Tibial nerve (tissue), 4 donors: ENCODE measurements around the gene NAP1L5. TPM values are rescaled to one million over a fixed set of nuclear protein-coding genes. Genes with fewer than 3 reads are reported as not detected.
A peak's percentile ranks its signal among the peaks of the same experiment; 100 is the strongest.

Source experiments
- DNase-seq, 2 donors: peaks; one replicate each; pipeline ENCODE4 v3.0.0-alpha.2; 2019; ENCODE audit warnings: low spot score in 2 of 2
- H3K27ac ChIP-seq, 4 donors: fragments of 200-600 bp; sonication (generic) in 3 of 4; one replicate each; pipeline ENCODE4 v1.5.1; 2017 to 2019; ENCODE audit warnings: mild to moderate bottlenecking in 1 of 4
- H3K27me3 ChIP-seq, 2 donors: fragments of 200-600 bp; sonication (generic) in 1 of 2; one replicate each; pipeline versions ENCODE4 v1.5.1 to v1.6.0; 2017 to 2019
- H3K36me3 ChIP-seq, 3 donors: fragments of 200-600 bp; sonication (generic); one replicate each; pipeline ENCODE4 v1.5.1; 2018 to 2019
- H3K4me1 ChIP-seq, 4 donors: fragments of 200-600 bp; sonication (generic) in 3 of 4; one replicate each; pipeline ENCODE4 v1.5.1; 2017 to 2019
- H3K4me3 ChIP-seq, 4 donors: fragments of 200-600 bp; sonication (generic) in 3 of 4; one replicate each; pipeline ENCODE4 v1.5.1; 2017 to 2019; ENCODE audit warnings: mild to moderate bottlenecking in 1 of 4, moderate library complexity in 1 of 4
- H3K9me3 ChIP-seq, 4 donors: fragments of 200-600 bp; sonication (generic) in 3 of 4; one replicate each; pipeline ENCODE4 v1.5.1; 2017 to 2019
- CTCF ChIP-seq, 5 experiments: fragments of 200-600 bp in 3 of 5; fragments of 450-650 bp in 2 of 5; sonication (generic) in 3 of 5; IDR thresholded peaks; one replicate each; pipeline ENCODE4 v1.5.1; 2016 to 2019; ENCODE audit warnings: antibody characterized with exemption in 5 of 5, mild to moderate bottlenecking in 3 of 5, moderate library complexity in 2 of 5
- EP300 ChIP-seq, 2 donors: sonication (generic); formaldehyde crosslinking; IDR thresholded peaks; one replicate each; pipeline ENCODE4 v1.6.1; 2017; ENCODE audit warnings: antibody characterized with exemption in 2 of 2, mild to moderate bottlenecking in 1 of 2
- POLR2A ChIP-seq, 2 donors: fragments of 450-650 bp; IDR thresholded peaks; one replicate each; pipeline ENCODE4 v1.6.1; 2017; ENCODE audit warnings: antibody characterized with exemption in 2 of 2, mild to moderate bottlenecking in 2 of 2, moderate library complexity in 2 of 2
- WGBS, 2 donors: methylation state at CpG; one replicate each; pipeline ENCODE4 v1.1.5; 2018; 5-methylcytosine and 5-hydroxymethylcytosine counted together
- total RNA-seq, 4 donors: library from RNA; depleted of rRNA; stranded (reverse); fragments of >200 nt; gene quantifications; one replicate each; pipeline ENCODE4 v1.1.0, GENCODE V29; 2016

Gene NAP1L5
- total RNA-seq, 4 donors from 2014 or later, result 6.1 to 10.2 (median 10.0) TPM

GRCh38 chr4:88705223-88705622 is 7.6 kb upstream of the NAP1L5 start:
- Histone ChIP-seq H3K36me3 (peaks cover 0 to 44% (median 0%) of the 10 kb centered on the region in 3 donors), H3K27ac (peak overlapping the region in 1 of 4 donors; percentile 70), H3K4me3 (no peak overlapping the region), H3K9me3 (no peaks in the 10 kb centered on the region), H3K27me3 (no peaks in the 10 kb centered on the region), H3K4me1 (peaks cover 0 to 20% (median 3%) of the 10 kb centered on the region in 4 donors)
- DNase-seq, result no peak
- no peak for TF ChIP-seq CTCF (IDR thresholded peaks at IDR 0.05)
- no peak for TF ChIP-seq EP300 (IDR thresholded peaks at IDR 0.05)
- no peak for TF ChIP-seq POLR2A (IDR thresholded peaks at IDR 0.05)

GRCh38 chr4:88702782-88703181 is 5.2 kb upstream of the NAP1L5 start:
- no peaks in the 10 kb centered on the region for H3K27me3 ChIP-seq
- H3K27ac ChIP-seq, result no peak overlapping the region
- 83 to 93% methylated on average over 2 of the region's 2 CpGs for WGBS, 2 donors
- no peak overlapping the region for H3K4me3 ChIP-seq
- H3K36me3 ChIP-seq, result peaks cover 0 to 35% (median 0%) of the 10 kb centered on the region in 3 donors
- H3K4me1 ChIP-seq, result peaks cover 0 to 20% (median 3%) of the 10 kb centered on the region in 4 donors
- no peak for DNase-seq
- no peaks in the 10 kb centered on the region for H3K9me3 ChIP-seq
- TF ChIP-seq POLR2A (IDR thresholded peaks at IDR 0.05) (no peak), EP300 (IDR thresholded peaks at IDR 0.05) (no peak), CTCF (IDR thresholded peaks at IDR 0.05) (no peak)

- peak overlapping the region in 2 of 4 donors; percentile 88 to 91 for H3K27ac ChIP-seq
Measured at GRCh38 chr4:88698519-88698918, 890 bp upstream of the NAP1L5 start.

GRCh38 chr4:88697141-88697540 is 488 bp downstream of the NAP1L5 start:
- DNase-seq, result peak in 1 of 2 donors; percentile 17
- Histone ChIP-seq H3K27ac (peak overlapping the region; percentile 78 to 91 (median 86)), H3K27me3 (no peaks in the 10 kb centered on the region), H3K4me3 (peak overlapping the region; percentile 48 to 75 (median 55)), H3K36me3 (peaks cover 0 to 12% (median 0%) of the 10 kb centered on the region in 3 donors), H3K9me3 (no peaks in the 10 kb centered on the region), H3K4me1 (no peaks in the 10 kb centered on the region)
- TF ChIP-seq POLR2A (IDR thresholded peaks at IDR 0.05), result no peak
- 43 to 55% methylated on average over 18 of the region's 18 CpGs for WGBS, 2 donors

More at GRCh38 chr4:88698519-88698918, 890 bp upstream of the NAP1L5 start:
- TF ChIP-seq POLR2A (IDR thresholded peaks at IDR 0.05), result no peak
- TF ChIP-seq EP300 (IDR thresholded peaks at IDR 0.05), result no peak
- TF ChIP-seq CTCF (IDR thresholded peaks at IDR 0.05), result no peak
- DNase-seq, result no peak
- Histone ChIP-seq H3K36me3 (peaks cover 0 to 23% (median 0%) of the 10 kb centered on the region in 3 donors), H3K4me1 (no peaks in the 10 kb centered on the region), H3K4me3 (no peak overlapping the region), H3K27me3 (no peaks in the 10 kb centered on the region), H3K9me3 (no peaks in the 10 kb centered on the region)
- 95 to 96% methylated on average over 7 of the region's 7 CpGs for WGBS, 2 donors

- no peaks in the 10 kb centered on the region for H3K27me3 ChIP-seq
- no peak for DNase-seq
- WGBS, 2 donors, result 59 to 62% methylated on average over 7 of the region's 7 CpGs
- peak overlapping the region in 3 of 4 donors; percentile 48 to 75 (median 58) for H3K4me3 ChIP-seq
- peaks cover 0 to 12% (median 0%) of the 10 kb centered on the region in 3 donors for H3K36me3 ChIP-seq
- H3K9me3 ChIP-seq, result no peaks in the 10 kb centered on the region
- no peaks in the 10 kb centered on the region for H3K4me1 ChIP-seq
- H3K27ac ChIP-seq, result peak overlapping the region; percentile 78 to 91 (median 86)
- TF ChIP-seq EP300 (IDR thresholded peaks at IDR 0.05), result no peak
- no peak for TF ChIP-seq CTCF (IDR thresholded peaks at IDR 0.05)
- no peak for TF ChIP-seq POLR2A (IDR thresholded peaks at IDR 0.05)
Measured at GRCh38 chr4:88696630-88697029, 999 bp downstream of the NAP1L5 start.
